Urothelium cell line (cell line): Measurements from ENCODE around the gene RIC8B.
"Not testable (repeated sequence)": the region's sequence is repeated elsewhere in the genome, so short reads cannot be mapped to it uniquely, and the experiment has no call there.

ENCODE experiments used
- DNase-seq: peaks from one replicate; pipeline ENCODE4 v3.0.0; 2011; ENCODE audit warnings: low spot score, mixed read lengths
- FAIRE-seq: peaks from 2 replicates; lab custom pipeline; 2011; peaks lifted over from hg19 to GRCh38; lab: Jason Lieb, UNC

Gene RIC8B

DNA sequence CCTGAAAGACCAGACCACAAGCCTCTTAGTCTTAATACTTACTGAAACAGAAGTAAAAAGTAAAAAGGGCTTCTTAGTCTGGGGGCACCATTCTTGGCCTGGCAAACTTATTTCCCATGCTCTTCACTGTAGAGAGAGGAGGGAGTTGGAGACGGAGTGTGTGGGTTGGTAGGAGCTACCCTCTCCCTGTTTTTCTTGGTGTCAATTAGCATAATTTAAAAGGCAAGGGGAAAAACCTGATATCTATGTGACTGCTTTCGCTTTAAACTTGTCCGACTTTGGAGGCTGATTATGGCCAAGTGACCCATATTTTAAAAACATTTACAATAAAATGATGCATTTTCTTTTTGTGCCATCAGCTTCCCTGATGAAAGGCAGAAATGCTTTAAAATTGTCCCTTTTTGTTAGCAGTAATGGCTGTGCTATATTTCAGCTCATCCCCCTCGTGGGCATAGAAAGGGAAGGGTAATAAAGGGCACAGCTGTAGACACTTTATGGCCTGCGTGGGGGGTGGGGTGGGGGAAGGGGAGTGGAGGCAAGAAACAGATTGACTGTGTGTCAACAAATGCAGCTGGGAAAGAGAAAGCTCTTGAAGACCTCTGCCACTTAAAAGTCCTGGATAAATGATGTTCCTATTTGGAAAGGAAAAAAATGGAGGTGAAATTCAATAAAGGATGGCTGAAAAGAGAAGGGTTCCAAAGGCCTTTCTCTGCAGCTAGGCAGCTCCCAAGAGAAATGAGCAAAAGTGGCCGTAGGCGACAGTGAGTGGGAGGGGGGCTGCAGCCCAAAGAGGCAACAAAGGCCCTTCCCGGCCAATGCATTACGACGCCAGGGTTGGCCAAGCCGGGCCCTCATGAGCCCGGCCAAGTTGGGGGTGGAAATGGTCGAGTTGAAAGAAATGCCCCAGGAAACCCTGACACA, 123.8 kb downstream of the RIC8B start:
- DNase-seq: no peak
- FAIRE-seq: no peak

GRCh38 chr12:106900554-106900953, 126.1 kb downstream of the RIC8B start:
- FAIRE-seq (no peak), DNase-seq (no peak)

GRCh38 chr12:106901276-106901675, 126.8 kb downstream of the RIC8B start:
- FAIRE-seq (no peak), DNase-seq (no peak)

- no peak for FAIRE-seq
- DNase-seq: no peak
These were observed 127.6 kb downstream of the RIC8B start for GRCh38 chr12:106902053-106902452.

GRCh38 chr12:106903241-106903945, 128.9 kb downstream of the RIC8B start:
- DNase-seq (peak; percentile 75), FAIRE-seq (no peak)

DNA sequence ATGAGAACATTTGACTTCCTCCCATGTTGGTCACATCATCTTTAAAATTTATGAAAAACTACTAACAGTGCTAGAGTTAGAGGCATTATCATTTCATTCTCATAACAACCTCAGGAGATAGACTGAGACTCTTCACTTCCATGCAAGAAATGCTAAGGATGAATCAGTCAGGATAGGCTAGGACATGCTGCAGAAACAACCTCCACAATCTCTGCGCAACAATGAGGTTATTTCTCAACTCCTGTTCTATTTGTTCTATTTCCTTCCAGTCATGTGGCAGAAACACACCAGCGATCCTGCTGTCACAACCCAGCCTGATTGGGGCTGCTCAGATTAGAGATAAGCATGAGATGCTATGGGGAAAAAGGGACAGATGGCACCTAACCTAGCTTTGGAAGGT, 132.2 kb downstream of the RIC8B start:
- DNase-seq (no peak), FAIRE-seq (no peak)

GRCh38 chr12:106907411-106907810, 132.9 kb downstream of the RIC8B start:
- DNase-seq: no peak
- FAIRE-seq: no peak

- no peak for DNase-seq
- FAIRE-seq: no peak
These were observed 133.4 kb downstream of the RIC8B start for GRCh38 chr12:106907846-106908245.

DNA sequence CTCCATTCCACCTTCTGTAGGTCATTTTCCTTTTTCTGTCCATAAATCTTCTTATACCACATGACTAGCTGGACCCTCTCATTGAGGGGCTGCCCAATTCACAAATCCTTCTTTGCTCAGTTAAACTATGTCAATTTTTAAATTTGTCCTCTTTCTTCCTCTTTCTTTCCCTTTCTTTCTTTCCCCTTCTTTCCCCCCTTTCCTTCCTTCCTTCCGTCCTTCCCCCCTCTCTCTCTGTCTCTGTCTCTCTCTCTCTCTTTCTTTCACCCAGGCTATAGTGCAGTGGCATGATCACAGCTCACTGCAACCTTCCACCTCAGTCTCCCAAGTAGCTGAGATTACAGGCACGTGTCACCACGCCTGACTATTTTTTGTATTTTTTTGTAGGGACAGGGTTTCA, 134.1 kb downstream of the RIC8B start:
- DNase-seq: no peak

DNA sequence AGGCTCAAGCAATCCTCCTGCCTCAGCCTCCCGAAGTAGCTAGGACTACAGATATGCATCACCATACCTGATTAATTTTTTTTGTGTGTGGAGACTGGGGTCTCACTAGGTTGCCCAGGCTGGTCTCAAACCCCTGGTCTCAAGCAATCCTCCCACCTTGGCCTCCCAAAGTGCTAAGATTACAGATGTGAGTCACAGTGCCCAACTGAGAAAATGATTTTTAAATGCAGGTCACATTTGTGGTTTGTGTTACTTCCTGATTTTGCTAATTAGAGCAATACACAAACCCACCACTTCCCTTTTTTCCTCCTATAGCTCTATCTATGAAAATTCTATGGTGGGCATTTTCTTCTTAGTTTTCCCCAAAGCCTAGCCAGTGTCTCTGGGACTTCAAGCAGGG, 135.7 kb downstream of the RIC8B start:
- no peak for DNase-seq

More for the DNA sequence above, 134.1 kb downstream of the RIC8B start:
- FAIRE-seq: no peak

GRCh38 chr12:106911581-106911980, 137.1 kb downstream of the RIC8B start:
- no peak for DNase-seq
- no peak for FAIRE-seq

More for the DNA sequence above, 135.7 kb downstream of the RIC8B start:
- FAIRE-seq: no peak

- DNase-seq (no peak), FAIRE-seq (no peak)
These were observed 139.0 kb downstream of the RIC8B start for GRCh38 chr12:106913456-106913855.

DNA sequence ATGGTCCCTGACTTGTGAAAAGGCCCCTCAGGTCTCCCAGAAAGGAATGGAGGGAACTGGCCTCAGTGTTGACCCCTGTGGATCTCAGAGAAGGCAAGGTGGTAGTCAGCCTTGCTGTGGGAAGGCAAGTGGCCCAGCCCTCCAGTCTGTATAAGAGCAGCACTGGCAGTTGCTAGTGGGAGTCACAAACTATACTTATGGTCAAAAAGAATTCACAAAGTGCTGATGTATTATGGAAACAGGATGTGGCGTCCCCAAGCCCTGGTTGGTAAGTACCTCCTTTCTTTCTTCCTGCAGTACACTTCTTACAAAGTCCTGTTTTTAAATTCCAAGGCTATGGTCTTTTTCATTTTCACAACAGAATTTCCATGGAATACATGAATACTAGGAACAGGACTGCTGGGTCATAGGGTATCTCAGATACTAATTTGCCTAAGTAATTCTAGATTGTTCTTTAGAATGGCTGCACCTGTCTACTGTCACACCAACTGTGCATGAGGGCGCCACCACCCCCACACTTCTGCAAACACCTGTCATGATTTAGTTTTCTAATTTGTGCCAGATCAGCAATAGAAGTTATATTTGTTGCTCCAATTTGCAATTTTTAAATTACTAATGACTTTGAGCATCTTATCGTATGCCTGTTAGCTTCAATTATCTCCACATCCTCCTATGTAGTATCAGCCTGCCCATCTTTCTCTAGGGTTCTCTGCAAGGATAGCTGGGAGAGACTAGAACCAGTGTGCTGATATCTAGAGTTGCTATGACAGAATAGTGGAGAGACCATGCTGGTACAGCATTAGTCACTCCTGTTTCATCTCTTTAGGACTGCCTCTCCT, 140.5 kb downstream of the RIC8B start:
- DNase-seq (no peak), FAIRE-seq (no peak)

DNA sequence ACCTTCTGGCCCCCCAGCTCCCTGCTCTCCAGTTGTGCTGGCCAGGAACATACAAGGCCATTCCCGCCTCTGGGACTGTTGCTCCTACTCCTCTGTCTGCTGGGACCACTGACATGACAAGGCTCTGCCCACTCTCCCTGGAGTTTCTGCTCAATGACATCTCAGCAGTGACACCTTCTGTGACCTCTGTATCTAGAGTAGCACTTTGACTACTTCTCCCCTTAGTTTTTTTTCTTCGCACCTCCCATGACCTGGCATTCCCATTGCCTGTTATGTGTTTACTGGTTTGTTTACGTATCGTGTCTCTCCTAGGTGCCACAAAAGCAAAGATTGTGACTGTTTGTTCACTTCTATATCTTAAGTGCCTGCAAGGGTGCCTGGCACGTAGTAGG, 141.1 kb downstream of the RIC8B start:
- no peak for DNase-seq
- no peak for FAIRE-seq

DNA sequence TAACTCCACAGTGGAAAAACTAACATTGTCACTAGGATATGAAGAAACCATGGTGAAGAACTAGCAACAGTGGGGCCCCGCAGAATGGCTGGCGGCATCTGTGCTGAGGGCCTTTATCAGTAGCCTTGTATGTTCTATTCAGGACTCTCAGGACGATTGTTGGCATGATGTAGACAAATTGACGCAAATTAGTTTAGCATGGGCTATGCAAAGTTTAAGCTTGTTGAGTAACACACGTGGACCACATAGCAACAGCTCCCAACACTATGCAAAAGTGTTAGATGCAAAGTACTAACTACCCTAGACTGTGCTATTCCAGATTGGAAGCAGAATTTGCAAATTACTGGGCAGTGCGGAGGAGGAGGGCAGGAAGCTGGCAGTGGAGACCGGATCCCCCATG, 143.0 kb downstream of the RIC8B start:
- FAIRE-seq (no peak), DNase-seq (no peak)

DNA sequence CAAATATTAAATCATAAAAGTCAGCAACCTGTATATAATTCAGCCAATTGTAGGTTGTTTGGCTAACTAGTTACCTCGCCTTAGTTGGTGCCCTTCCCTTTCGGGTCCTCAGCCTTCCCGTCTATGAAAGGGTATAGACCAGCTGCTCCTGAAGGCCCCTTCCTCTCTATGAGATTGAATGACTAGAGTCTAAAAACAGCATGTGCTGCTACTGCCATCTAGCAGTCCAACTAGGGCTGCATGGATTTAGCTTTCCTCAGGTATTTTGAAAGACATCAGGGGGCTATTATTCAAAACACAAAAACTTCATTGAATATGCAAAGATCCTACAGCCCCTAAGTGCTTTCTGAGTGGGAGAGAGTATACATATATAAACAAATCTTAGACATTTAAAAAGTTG, 144.3 kb downstream of the RIC8B start:
- DNase-seq (no peak), FAIRE-seq (no peak)

DNA sequence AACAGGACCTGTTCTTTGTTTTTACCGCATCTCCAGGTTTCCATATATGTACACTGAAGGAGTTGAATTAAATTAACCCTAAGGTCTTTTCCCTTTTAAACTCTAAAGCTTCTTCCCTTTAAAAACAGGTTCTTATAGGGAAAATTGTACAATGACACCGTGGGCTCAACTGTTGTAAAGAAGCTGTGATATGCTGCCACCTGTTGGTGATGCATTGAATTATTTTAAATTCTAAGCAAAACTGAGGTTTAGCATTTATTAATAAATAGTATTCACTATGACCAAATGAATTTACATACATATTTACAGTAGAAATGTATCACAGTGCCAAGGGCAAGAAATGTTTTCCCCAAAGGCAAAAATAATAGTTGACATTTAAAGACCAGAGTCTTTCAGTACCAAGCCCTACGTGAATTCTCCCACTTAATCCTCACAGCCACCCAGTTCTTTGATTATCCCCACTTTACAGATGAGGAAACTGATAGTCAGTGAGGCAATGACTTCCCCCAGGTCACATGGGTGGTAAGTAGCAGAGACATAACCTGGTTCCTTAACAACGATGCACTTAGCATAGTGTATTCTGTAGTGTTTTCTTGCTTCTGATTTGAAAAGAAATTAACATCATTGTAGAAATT, 145.5 kb downstream of the RIC8B start:
- FAIRE-seq (no peak), DNase-seq (peak; percentile 17)

DNA sequence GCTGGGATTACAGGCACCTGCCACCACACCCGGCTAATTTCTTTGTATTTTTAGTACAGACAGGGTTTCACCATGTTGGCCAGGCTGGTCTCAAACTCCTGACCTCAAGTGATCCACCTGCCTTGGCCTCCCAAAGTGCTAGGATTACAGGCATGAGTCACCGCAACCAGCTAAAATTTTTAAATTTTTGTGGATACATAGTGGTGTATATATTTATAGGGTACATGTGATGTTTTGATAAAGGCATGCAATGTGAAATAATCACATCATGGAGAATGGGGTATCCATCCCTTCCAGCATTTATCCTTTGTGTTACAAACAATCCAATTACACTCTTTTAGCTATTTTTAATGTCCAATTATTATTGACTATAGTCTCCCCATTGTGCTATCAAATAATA, 147.5 kb downstream of the RIC8B start:
- DNase-seq, FAIRE-seq: not testable (repeated sequence)

- not testable (repeated sequence) for DNase-seq, FAIRE-seq
These were observed 149.1 kb downstream of the RIC8B start for GRCh38 chr12:106923594-106923993.

- no peak for FAIRE-seq
- DNase-seq: no peak
These were observed 149.9 kb downstream of the RIC8B start for GRCh38 chr12:106924268-106924861.
